Stimulated activated naive CD8-positive, alpha-beta T cell treated with anti-CD3 and anti-CD28 coated beads, Interleukin-15, Interleukin-2, amounts not matched to agents 100 U/mL and 50 U/mL, for 24 hours (primary cell): Measurements from ENCODE around the gene CD300A.
"Not testable (repeated sequence)": the region's sequence is repeated elsewhere in the genome, so short reads cannot be mapped to it uniquely, and the experiment has no call there.

Experiments used
- ATAC-seq: fragments of 150-1000 bp; cut with Tn5 transposase; one replicate; pipeline ENCODE4 v1.10.0; 2021
- DNase-seq: peaks from one replicate; pipeline ENCODE4 v3.0.0; 2021

CD300A gene

GRCh38 chr17:74518413-74518981 lies 52.1 kb downstream of the CD300A start:
- DNase-seq, ATAC-seq: not testable (repeated sequence)

- DNase-seq, result no peak
- peak; percentile 40 for ATAC-seq
Measured at GRCh38 chr17:74520016-74520434, 53.6 kb downstream of the CD300A start.

- ATAC-seq, result no peak
- no peak for DNase-seq
Measured at GRCh38 chr17:74520790-74521480, 54.5 kb downstream of the CD300A start.

GRCh38 chr17:74521701-74522201 lies 55.3 kb downstream of the CD300A start:
- DNase-seq, result peak; percentile 33
- peak; percentile 39 for ATAC-seq

GRCh38 chr17:74522381-74523105 lies 56.1 kb downstream of the CD300A start:
- ATAC-seq, result no peak
- no peak for DNase-seq

- ATAC-seq, result no peak
- no peak for DNase-seq
Measured at GRCh38 chr17:74523308-74523707, 56.9 kb downstream of the CD300A start.

GRCh38 chr17:74524653-74525464 lies 58.4 kb downstream of the CD300A start:
- no peak for DNase-seq
- ATAC-seq, result no peak

GRCh38 chr17:74525465-74525725 lies 59.0 kb downstream of the CD300A start:
- DNase-seq (no peak), ATAC-seq (no peak)

GRCh38 chr17:74525781-74526288 lies 59.4 kb downstream of the CD300A start:
- DNase-seq, result no peak
- no peak for ATAC-seq

GRCh38 chr17:74526681-74527080 lies 60.2 kb downstream of the CD300A start:
- ATAC-seq (no peak), DNase-seq (no peak)

GRCh38 chr17:74527081-74527480 lies 60.6 kb downstream of the CD300A start:
- DNase-seq, result no peak
- no peak for ATAC-seq

GRCh38 chr17:74527756-74528155 lies 61.3 kb downstream of the CD300A start:
- ATAC-seq (no peak), DNase-seq (no peak)

- peak; percentile 54 for ATAC-seq
Measured at GRCh38 chr17:74528491-74529199, 62.2 kb downstream of the CD300A start.

GRCh38 chr17:74529243-74529642 lies 62.8 kb downstream of the CD300A start:
- ATAC-seq (no peak), DNase-seq (no peak)

More at GRCh38 chr17:74528491-74529199, 62.2 kb downstream of the CD300A start:
- DNase-seq, result peak; percentile 3

GRCh38 chr17:74530831-74531150 lies 64.4 kb downstream of the CD300A start:
- ATAC-seq, result no peak

GRCh38 chr17:74531231-74531761 lies 64.9 kb downstream of the CD300A start, which contains the start of gene CD300LB:
CD300LB (minus strand) TSS chr17:74531475; CDS start chr17:74531350, 125 bp downstream.
- ATAC-seq (no peak), DNase-seq (peak; percentile 2)

More at GRCh38 chr17:74530831-74531150, 64.4 kb downstream of the CD300A start:
- no peak for DNase-seq

- ATAC-seq, result peak; percentile 32
- peak; percentile 31 for DNase-seq
Measured at GRCh38 chr17:74532115-74532514, 65.7 kb downstream of the CD300A start.
